Transverse colon (tissue), 4 donors: ENCODE data around the gene PRKG1.

ENCODE experiments used
- EP300 ChIP-seq: sonication (generic); formaldehyde crosslinking; IDR thresholded peaks from one replicate; pipeline ENCODE4 v1.6.1; 2017; ENCODE audit warnings: antibody characterized with exemption, low read depth
- POLR2AphosphoS5 ChIP-seq, 3 donors: sonication (generic); formaldehyde crosslinking; IDR thresholded peaks; one replicate each; pipeline ENCODE4 v1.6.1; 2016; ENCODE audit warnings: antibody characterized with exemption in 3 of 3
- TF ChIP-seq, protein P1 (sequence below), 5 experiments: fragments of 200-600 bp in 3 of 5; fragments of 450-650 bp in 2 of 5; sonication (generic) in 3 of 5; IDR thresholded peaks; 1 replicate in 2 of 5; 2 replicates in 3 of 5; pipeline ENCODE4 v1.5.1; 2016 to 2017; ENCODE audit warnings: antibody characterized with exemption in 5 of 5, inconsistent platforms in 3 of 5, mild to moderate bottlenecking in 2 of 5, moderate library complexity in 1 of 5

DNA sequence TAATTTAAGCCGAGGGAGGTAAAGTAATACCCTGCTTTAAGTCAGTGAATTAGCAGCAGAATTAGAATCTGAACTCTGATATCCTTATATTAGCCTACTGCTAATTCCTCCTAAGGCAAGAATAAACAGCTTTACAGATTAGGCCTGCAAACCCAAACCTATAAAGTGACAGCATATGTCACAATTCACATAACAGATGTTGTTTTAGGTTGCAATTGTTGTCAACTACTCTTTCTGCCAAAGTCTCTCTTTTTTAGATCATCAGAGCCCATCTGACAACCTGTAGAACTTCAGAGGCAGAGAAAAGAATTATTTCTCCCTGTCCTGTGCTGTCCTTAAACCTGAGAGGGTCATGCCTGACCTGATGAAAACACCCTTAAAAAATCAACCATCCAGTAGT, 167.2 kb downstream of the PRKG1 start:
- TF ChIP-seq, protein P1, sequence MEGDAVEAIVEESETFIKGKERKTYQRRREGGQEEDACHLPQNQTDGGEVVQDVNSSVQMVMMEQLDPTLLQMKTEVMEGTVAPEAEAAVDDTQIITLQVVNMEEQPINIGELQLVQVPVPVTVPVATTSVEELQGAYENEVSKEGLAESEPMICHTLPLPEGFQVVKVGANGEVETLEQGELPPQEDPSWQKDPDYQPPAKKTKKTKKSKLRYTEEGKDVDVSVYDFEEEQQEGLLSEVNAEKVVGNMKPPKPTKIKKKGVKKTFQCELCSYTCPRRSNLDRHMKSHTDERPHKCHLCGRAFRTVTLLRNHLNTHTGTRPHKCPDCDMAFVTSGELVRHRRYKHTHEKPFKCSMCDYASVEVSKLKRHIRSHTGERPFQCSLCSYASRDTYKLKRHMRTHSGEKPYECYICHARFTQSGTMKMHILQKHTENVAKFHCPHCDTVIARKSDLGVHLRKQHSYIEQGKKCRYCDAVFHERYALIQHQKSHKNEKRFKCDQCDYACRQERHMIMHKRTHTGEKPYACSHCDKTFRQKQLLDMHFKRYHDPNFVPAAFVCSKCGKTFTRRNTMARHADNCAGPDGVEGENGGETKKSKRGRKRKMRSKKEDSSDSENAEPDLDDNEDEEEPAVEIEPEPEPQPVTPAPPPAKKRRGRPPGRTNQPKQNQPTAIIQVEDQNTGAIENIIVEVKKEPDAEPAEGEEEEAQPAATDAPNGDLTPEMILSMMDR (IDR thresholded peaks at IDR 0.05), result no peak
- TF ChIP-seq EP300 (no peak), POLR2AphosphoS5 (IDR thresholded peaks at IDR 0.05) (no peak)
